HG02798 (cell line): ENCODE data around the gene PRTG.
"Not testable (repeated sequence)": the region's sequence is repeated elsewhere in the genome, so short reads cannot be mapped to it uniquely, and the experiment has no call there.

ENCODE experiments used
- ATAC-seq: cut with Tn5 transposase; IDR thresholded peaks from one replicate; pipeline ENCODE4 v1.9.1; 2021; ENCODE audit warnings: mild to moderate bottlenecking; ENCODE audit not compliant: unreplicated experiment, poor library complexity

The PRTG gene

GRCh38 chr15:55750706-55751105 is 7.8 kb upstream of the PRTG start:
- no peak for ATAC-seq

- ATAC-seq: no peak
Measured at GRCh38 chr15:55743729-55744655, 1.0 kb upstream of the PRTG start.

GRCh38 chr15:55742498-55742926 is 440 bp downstream of the PRTG start:
- ATAC-seq: no peak

- no peak for ATAC-seq
Measured at GRCh38 chr15:55741833-55742497, 987 bp downstream of the PRTG start.

GRCh38 chr15:55740981-55741832 is 1.7 kb downstream of the PRTG start:
- ATAC-seq: no peak

GRCh38 chr15:55740359-55740878 is 2.5 kb downstream of the PRTG start:
- no peak for ATAC-seq

- no peak for ATAC-seq
Measured at GRCh38 chr15:55739641-55740040, 3.3 kb downstream of the PRTG start.

GRCh38 chr15:55738715-55739114 is 4.2 kb downstream of the PRTG start:
- ATAC-seq: no peak

GRCh38 chr15:55737373-55737772 is 5.6 kb downstream of the PRTG start:
- no peak for ATAC-seq

- no peak for ATAC-seq
Measured at GRCh38 chr15:55736756-55737155, 6.2 kb downstream of the PRTG start.

- no peak for ATAC-seq
Measured at GRCh38 chr15:55734641-55735040, 8.3 kb downstream of the PRTG start.

- ATAC-seq: not testable (repeated sequence)
Measured at GRCh38 chr15:55733461-55733860, 9.5 kb downstream of the PRTG start.

- ATAC-seq: no peak
Measured at GRCh38 chr15:55721554-55722185, 21.3 kb downstream of the PRTG start.

- no peak for ATAC-seq
Measured at GRCh38 chr15:55715355-55716076, 27.4 kb downstream of the PRTG start.

- ATAC-seq: no peak
Measured at GRCh38 chr15:55714064-55714463, 28.9 kb downstream of the PRTG start.

GRCh38 chr15:55712363-55712762 is 30.6 kb downstream of the PRTG start:
- ATAC-seq: no peak

GRCh38 chr15:55710286-55710685 is 32.7 kb downstream of the PRTG start:
- no peak for ATAC-seq

GRCh38 chr15:55709458-55709857 is 33.5 kb downstream of the PRTG start:
- no peak for ATAC-seq

GRCh38 chr15:55708720-55709119 is 34.2 kb downstream of the PRTG start:
- ATAC-seq: no peak
